Lung (tissue), 12 donors: Measurements from ENCODE around the gene POLR1E. TPM values are rescaled to one million over a fixed set of nuclear protein-coding genes. Genes with fewer than 3 reads are reported as not detected.

Source experiments
- ATAC-seq: fragments of 200-7000 bp; cut with Tn5 transposase; one replicate; pipeline ENCODE4 v1.9.1; 2020; ENCODE audit warnings: moderate number of reproducible peaks; ENCODE audit not compliant: insufficient read depth, low FRiP score
- DNase-seq, 3 donors: peaks; one replicate each; pipeline ENCODE4 v3.0.0-alpha.2; 2013 to 2017
- H3K27ac ChIP-seq, 2 donors: one replicate each; pipeline ENCODE4 v1.5.1; 2013; ENCODE audit warnings: mild to moderate bottlenecking in 2 of 2, moderate library complexity in 2 of 2, control low read depth in 1 of 2, inconsistent platforms in 1 of 2, low read depth in 1 of 2, low read length in 1 of 2
- H3K27me3 ChIP-seq, 3 donors: one replicate each; pipeline ENCODE4 v1.5.1; 2013; ENCODE audit warnings: low read length in 2 of 3; ENCODE audit not compliant: control insufficient read depth in 3 of 3, insufficient read depth in 3 of 3
- H3K36me3 ChIP-seq, 4 donors: one replicate each; pipeline ENCODE4 v1.5.1; 2013; ENCODE audit warnings: low read length in 4 of 4, mild to moderate bottlenecking in 1 of 4, moderate library complexity in 1 of 4; ENCODE audit not compliant: control insufficient read depth in 4 of 4, insufficient read depth in 4 of 4
- H3K4me1 ChIP-seq, 5 donors: one replicate each; pipeline ENCODE4 v1.5.1; 2013; ENCODE audit warnings: low read length in 5 of 5, mild to moderate bottlenecking in 2 of 5, moderate library complexity in 1 of 5; ENCODE audit not compliant: control insufficient read depth in 5 of 5, insufficient read depth in 5 of 5
- H3K4me3 ChIP-seq: one replicate; pipeline ENCODE4 v1.5.1; 2013; ENCODE audit warnings: mild to moderate bottlenecking, control low read depth, moderate library complexity
- H3K9ac ChIP-seq, 2 donors: one replicate each; pipeline ENCODE4 v1.5.1; 2013; ENCODE audit warnings: low read length in 2 of 2, control low read depth in 1 of 2; ENCODE audit not compliant: insufficient read depth in 1 of 2
- H3K9me3 ChIP-seq, 4 donors: one replicate each; pipeline ENCODE4 v1.5.1; 2013; ENCODE audit warnings: low read length in 3 of 4, mild to moderate bottlenecking in 1 of 4, moderate library complexity in 1 of 4; ENCODE audit not compliant: control insufficient read depth in 4 of 4, insufficient read depth in 3 of 4
- CTCF ChIP-seq: IDR thresholded peaks from 2 replicates; pipeline ENCODE4 v1.5.1; 2012; ENCODE audit warnings: mild to moderate bottlenecking; ENCODE audit errors: control extremely low read depth, extremely low read depth
- WGBS, 2 donors: extraction: QIAGEN DNeasy Blood & Tissue Kit; methylation state at CpG; one replicate each; pipeline ENCODE4 v1.1.7; 2013; 5-methylcytosine and 5-hydroxymethylcytosine counted together
- polyA plus RNA-seq, 2 donors: library from polyadenylated mRNA; stranded (reverse); fragments of 200-250 nt; gene quantifications; one replicate each; pipeline ENCODE4 v1.2.1, GENCODE V29; 2013
- total RNA-seq, 2 donors: library from RNA; depleted of rRNA in 1 of 2; stranded (reverse); fragments of >200 nt in 1 of 2; gene quantifications; one replicate each; pipeline ENCODE4 v1.2.1, GENCODE V29; 2014 to 2021
- donor health status: control.
- donor health status: control.
- donor health status: Bipolar disorder and iron deficiency.
- donor health status: healthy.
- donor health status: DM: yes; HTN: yes; CAD: no.

The POLR1E gene
- total and polyA plus RNA-seq, 4 donors = 14.1 to 19.9 (median 18.1) TPM

GRCh38 chr9:37521111-37521510, 35.4 kb downstream of the POLR1E start:
- no peak for ATAC-seq
- 95 to 96% methylated on average over 10 of the region's 10 CpGs for WGBS, 2 donors
- Histone ChIP-seq H3K27ac (no peak overlapping the region), H3K36me3 (peaks cover 7 to 38% (median 17%) of the 10 kb centered on the region in 4 donors), H3K9me3 (peaks cover 0 to 2% (median 0%) of the 10 kb centered on the region in 4 donors), H3K4me3 (no peak overlapping the region), H3K4me1 (no peaks in the 10 kb centered on the region), H3K27me3 (no peaks in the 10 kb centered on the region), H3K9ac (no peak overlapping the region)
- no peak for TF ChIP-seq CTCF
- no peak for DNase-seq

GRCh38 chr9:37522971-37523370, 37.2 kb downstream of the POLR1E start:
- Histone ChIP-seq H3K9me3 (peaks cover 0 to 2% (median 0%) of the 10 kb centered on the region in 4 donors), H3K27ac (no peak overlapping the region), H3K4me3 (no peak overlapping the region), H3K4me1 (no peaks in the 10 kb centered on the region), H3K27me3 (no peaks in the 10 kb centered on the region), H3K9ac (no peak overlapping the region), H3K36me3 (peaks cover 10 to 32% (median 20%) of the 10 kb centered on the region in 4 donors)
- no peak for ATAC-seq
- no peak for DNase-seq
- no peak for TF ChIP-seq CTCF
- 97 to 100% methylated on average over 2 of the region's 2 CpGs for WGBS, 2 donors

- Histone ChIP-seq H3K36me3 (peaks cover 12 to 36% (median 20%) of the 10 kb centered on the region in 4 donors), H3K9ac (no peak overlapping the region), H3K4me1 (no peaks in the 10 kb centered on the region), H3K4me3 (no peak overlapping the region), H3K27ac (no peak overlapping the region), H3K27me3 (no peaks in the 10 kb centered on the region), H3K9me3 (peaks cover 0 to 2% (median 0%) of the 10 kb centered on the region in 4 donors)
- no peak for TF ChIP-seq CTCF
- ATAC-seq (no peak), DNase-seq (no peak)
- 95 to 97% methylated on average over 6 of the region's 6 CpGs for WGBS, 2 donors
These were observed 38.2 kb downstream of the POLR1E start for GRCh38 chr9:37523916-37524315.
